ENCODE results near the gene PRND. TPM values are rescaled to one million over a fixed set of nuclear protein-coding genes. Genes with fewer than 3 reads are reported as not detected.
A peak's percentile ranks its signal among the peaks of the same experiment; 100 is the strongest.

PRND gene
- total RNA-seq, 1 donor from 2014 or later: not detected

- H3K36me3 Mint-ChIP-seq (ENCODE audit: low read depth, unreplicated experiment): no peaks in the 10 kb centered on the region
- Histone ChIP-seq H3K9me3 (ENCODE audit: insufficient read depth, low read depth, low read length) (no peaks in the 10 kb centered on the region), H4K20me1 (ENCODE audit: insufficient read depth, low read length) (no peaks in the 10 kb centered on the region), H3K9ac (ENCODE audit: low read length) (peak overlapping the region; percentile 52), H3K27me3 (ENCODE audit: insufficient read depth, low read length) (peaks cover 17% of the 10 kb centered on the region), H3K36me3 (ENCODE audit: insufficient read depth, low read length) (no peaks in the 10 kb centered on the region), H3K4me1 (ENCODE audit: insufficient read depth, low read length) (peaks cover 3% of the 10 kb centered on the region), H3K4me2 (ENCODE audit: low read length) (peak overlapping the region; percentile 30), H3K4me3 (ENCODE audit: insufficient read depth, low read depth, low read length) (no peak overlapping the region), H3K79me2 (ENCODE audit: insufficient read depth, low read length) (no peaks in the 10 kb centered on the region), H3K27ac (ENCODE audit: low read depth, low read length) (peak overlapping the region; percentile 35), H2AFZ (ENCODE audit: low read depth, low read length) (peak overlapping the region; percentile 76)
- DNase-seq (ENCODE audit: low read depth) (peak; percentile 46), FAIRE-seq (peak; percentile 65)
- H3K9me3 Mint-ChIP-seq (ENCODE audit: unreplicated experiment): peaks cover 2% of the 10 kb centered on the region
- peaks cover 8% of the 10 kb centered on the region for H3K4me1 Mint-ChIP-seq (ENCODE audit: low read depth, unreplicated experiment)
- H3K27ac Mint-ChIP-seq (ENCODE audit: unreplicated experiment): peak overlapping the region; percentile 91
- no peak for TF ChIP-seq EZH2 (IDR thresholded peaks at IDR 0.05; ENCODE audit: insufficient read depth, low read length)
- peak; percentile 72 for TF ChIP-seq CTCF (IDR thresholded peaks at IDR 0.05; ENCODE audit: insufficient read depth, low read depth, low read length)
- H3K4me3 Mint-ChIP-seq (ENCODE audit: unreplicated experiment): no peak overlapping the region
- H3K27me3 Mint-ChIP-seq (ENCODE audit: low read depth, unreplicated experiment): peaks cover 21% of the 10 kb centered on the region
Measured at GRCh38 chr20:4720041-4720976, 1.4 kb upstream of the PRND start.

- Histone ChIP-seq H3K27ac (ENCODE audit: low read depth, low read length) (no peak overlapping the region), H3K4me3 (ENCODE audit: insufficient read depth, low read depth, low read length) (no peak overlapping the region), H3K79me2 (ENCODE audit: insufficient read depth, low read length) (no peaks in the 10 kb centered on the region), H3K4me1 (ENCODE audit: insufficient read depth, low read length) (peaks cover 3% of the 10 kb centered on the region), H3K27me3 (ENCODE audit: insufficient read depth, low read length) (peaks cover 17% of the 10 kb centered on the region), H3K9ac (ENCODE audit: low read length) (no peak overlapping the region), H3K4me2 (ENCODE audit: low read length) (peak overlapping the region; percentile 30), H3K36me3 (ENCODE audit: insufficient read depth, low read length) (no peaks in the 10 kb centered on the region), H4K20me1 (ENCODE audit: insufficient read depth, low read length) (no peaks in the 10 kb centered on the region), H3K9me3 (ENCODE audit: insufficient read depth, low read depth, low read length) (no peaks in the 10 kb centered on the region), H2AFZ (ENCODE audit: low read depth, low read length) (peak overlapping the region; percentile 43)
- Mint-ChIP-seq H3K9me3 (ENCODE audit: unreplicated experiment) (peaks cover 2% of the 10 kb centered on the region), H3K4me1 (ENCODE audit: low read depth, unreplicated experiment) (peaks cover 8% of the 10 kb centered on the region), H3K4me3 (ENCODE audit: unreplicated experiment) (no peak overlapping the region), H3K27ac (ENCODE audit: unreplicated experiment) (no peak overlapping the region), H3K36me3 (ENCODE audit: low read depth, unreplicated experiment) (no peaks in the 10 kb centered on the region), H3K27me3 (ENCODE audit: low read depth, unreplicated experiment) (peaks cover 21% of the 10 kb centered on the region)
- DNase-seq (ENCODE audit: low read depth): no peak
- TF ChIP-seq CTCF (IDR thresholded peaks at IDR 0.05; ENCODE audit: insufficient read depth, low read depth, low read length) (no peak), EZH2 (IDR thresholded peaks at IDR 0.05; ENCODE audit: insufficient read depth, low read length) (no peak)
- FAIRE-seq: no peak
Measured at GRCh38 chr20:4720977-4721349, 746 bp upstream of the PRND start.

DNA sequence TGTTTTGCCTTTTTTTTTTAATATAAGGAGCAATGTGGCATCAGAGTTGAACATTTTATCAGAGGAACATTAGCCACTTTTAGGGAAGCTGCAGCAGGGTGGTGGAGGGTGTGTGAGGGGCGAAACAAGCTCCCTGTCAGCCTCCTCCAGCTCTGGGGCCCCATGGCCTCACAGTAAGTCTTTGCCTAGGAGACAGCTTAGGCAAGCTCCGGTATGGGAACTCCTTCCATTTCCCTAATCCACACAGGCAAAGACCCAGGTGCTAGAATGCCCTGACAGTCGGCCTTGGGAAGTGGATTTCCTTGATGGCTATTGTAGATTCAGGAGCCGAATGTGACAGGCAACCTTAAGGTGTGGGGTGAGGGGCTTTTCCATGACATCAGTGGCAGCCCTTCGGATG lies 862 bp downstream of the PRND start:
- DNase-seq (ENCODE audit: low read depth) (no peak), FAIRE-seq (no peak)
- no peak overlapping the region for H3K27ac Mint-ChIP-seq (ENCODE audit: unreplicated experiment)
- Histone ChIP-seq H2AFZ (ENCODE audit: low read depth, low read length) (no peak overlapping the region), H3K4me1 (ENCODE audit: insufficient read depth, low read length) (peaks cover 3% of the 10 kb centered on the region), H4K20me1 (ENCODE audit: insufficient read depth, low read length) (no peaks in the 10 kb centered on the region), H3K9me3 (ENCODE audit: insufficient read depth, low read depth, low read length) (no peaks in the 10 kb centered on the region), H3K4me2 (ENCODE audit: low read length) (no peak overlapping the region), H3K36me3 (ENCODE audit: insufficient read depth, low read length) (no peaks in the 10 kb centered on the region), H3K27me3 (ENCODE audit: insufficient read depth, low read length) (peaks cover 13% of the 10 kb centered on the region), H3K79me2 (ENCODE audit: insufficient read depth, low read length) (no peaks in the 10 kb centered on the region), H3K4me3 (ENCODE audit: insufficient read depth, low read depth, low read length) (no peak overlapping the region), H3K27ac (ENCODE audit: low read depth, low read length) (no peak overlapping the region), H3K9ac (ENCODE audit: low read length) (no peak overlapping the region)
- H3K36me3 Mint-ChIP-seq (ENCODE audit: low read depth, unreplicated experiment): no peaks in the 10 kb centered on the region
- H3K4me1 Mint-ChIP-seq (ENCODE audit: low read depth, unreplicated experiment): peaks cover 8% of the 10 kb centered on the region
- TF ChIP-seq CTCF (IDR thresholded peaks at IDR 0.05; ENCODE audit: insufficient read depth, low read depth, low read length) (no peak), EZH2 (IDR thresholded peaks at IDR 0.05; ENCODE audit: insufficient read depth, low read length) (no peak)
- peaks cover 13% of the 10 kb centered on the region for H3K27me3 Mint-ChIP-seq (ENCODE audit: low read depth, unreplicated experiment)
- H3K4me3 Mint-ChIP-seq (ENCODE audit: unreplicated experiment): no peak overlapping the region
- peaks cover 2% of the 10 kb centered on the region for H3K9me3 Mint-ChIP-seq (ENCODE audit: unreplicated experiment)
